ENCODE data around the gene PLS3.
"Not testable (repeated sequence)": the region's sequence is repeated elsewhere in the genome, so short reads cannot be mapped to it uniquely, and the experiment has no call there.

Gene PLS3

GRCh38 chrX:115609621-115610020, 48.6 kb downstream of the PLS3 start:
- no peak for DNase-seq (ENCODE audit: low read depth)

GRCh38 chrX:115616943-115617563, 56.1 kb downstream of the PLS3 start:
- no peak for DNase-seq (ENCODE audit: low read depth)

- DNase-seq (ENCODE audit: low read depth) = no peak
Measured at GRCh38 chrX:115622534-115622933, 61.6 kb downstream of the PLS3 start.

- no peak for DNase-seq (ENCODE audit: low read depth)
Measured at GRCh38 chrX:115624916-115625315, 63.9 kb downstream of the PLS3 start.

DNA sequence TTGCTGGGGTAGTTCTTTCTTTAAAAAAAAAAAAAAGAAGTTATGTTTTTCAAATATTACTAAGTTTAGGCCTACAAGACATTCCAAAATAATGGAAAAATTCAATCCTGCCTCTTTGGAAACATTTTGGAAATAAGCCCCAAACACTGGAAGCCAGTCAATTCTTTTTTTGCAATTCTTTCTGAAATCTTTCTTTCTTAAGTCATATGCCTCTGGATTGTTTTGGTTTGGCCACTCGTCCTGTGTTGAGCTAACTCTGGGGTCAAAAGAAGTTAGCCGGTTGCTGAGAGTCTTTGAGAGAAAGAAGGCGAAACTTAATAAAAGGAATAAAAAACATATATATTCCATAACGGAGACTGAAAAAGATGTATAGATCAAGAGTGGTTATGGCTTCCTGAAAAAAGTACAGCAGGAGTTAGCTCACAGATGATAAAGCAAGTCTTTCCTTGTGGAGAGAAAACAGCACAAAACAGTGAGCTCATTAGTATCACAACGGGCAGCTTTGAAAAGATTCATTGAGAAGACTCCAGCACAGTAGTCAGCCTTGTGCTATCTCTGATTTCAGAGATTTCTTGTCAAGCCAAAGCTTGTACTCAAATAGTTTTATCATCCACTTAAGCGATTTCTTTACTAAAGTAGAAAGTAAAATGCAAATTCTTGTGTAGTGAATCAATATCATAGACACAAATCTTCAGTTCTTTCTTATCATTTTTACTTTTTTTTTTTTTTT, 64.8 kb downstream of the PLS3 start:
- DNase-seq (ENCODE audit: low read depth) = no peak

DNA sequence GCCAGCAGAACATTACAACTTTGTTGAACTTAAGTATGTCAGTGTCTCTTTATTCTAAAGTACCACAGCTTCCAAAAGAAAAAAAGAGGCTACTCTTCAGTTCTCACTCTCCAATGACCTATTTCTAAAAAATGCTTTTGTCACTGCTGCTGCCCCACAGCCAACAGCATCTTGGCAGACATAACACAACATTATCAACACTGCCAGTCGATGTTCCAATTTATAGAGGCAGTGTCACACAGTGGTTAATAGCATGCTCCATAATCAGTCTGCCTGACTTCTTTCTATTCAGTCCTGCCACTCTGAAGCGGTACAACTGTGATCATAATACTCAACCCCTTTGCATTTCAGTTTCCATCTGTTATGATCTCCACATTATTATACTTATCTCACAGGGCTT, 69.2 kb downstream of the PLS3 start:
- DNase-seq (ENCODE audit: low read depth) = no peak

- DNase-seq (ENCODE audit: low read depth) = no peak
Measured at GRCh38 chrX:115632455-115632854, 71.5 kb downstream of the PLS3 start.

DNA sequence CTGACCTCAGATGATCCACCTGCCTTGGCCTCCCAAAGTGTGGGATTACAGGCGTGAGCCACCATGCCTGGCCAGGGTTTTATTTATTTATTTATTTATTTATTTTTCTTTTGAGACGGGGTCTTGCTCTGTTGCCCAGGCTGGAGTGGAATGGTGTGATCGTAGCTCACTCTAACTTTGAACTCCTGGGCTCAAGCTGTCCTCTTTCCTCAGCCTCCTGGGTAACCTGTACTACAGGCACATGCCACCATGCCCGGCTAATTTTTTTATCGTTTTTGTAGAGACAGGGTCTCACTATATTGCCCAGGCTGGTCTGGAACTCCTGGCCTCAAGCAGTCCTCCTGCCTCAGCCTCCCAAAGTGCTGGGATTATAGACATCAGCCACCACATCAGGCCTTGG, 72.4 kb downstream of the PLS3 start:
- DNase-seq (ENCODE audit: low read depth) = not testable (repeated sequence)

- DNase-seq (ENCODE audit: low read depth) = no peak
Measured at GRCh38 chrX:115639334-115639880, 78.4 kb downstream of the PLS3 start.

DNA sequence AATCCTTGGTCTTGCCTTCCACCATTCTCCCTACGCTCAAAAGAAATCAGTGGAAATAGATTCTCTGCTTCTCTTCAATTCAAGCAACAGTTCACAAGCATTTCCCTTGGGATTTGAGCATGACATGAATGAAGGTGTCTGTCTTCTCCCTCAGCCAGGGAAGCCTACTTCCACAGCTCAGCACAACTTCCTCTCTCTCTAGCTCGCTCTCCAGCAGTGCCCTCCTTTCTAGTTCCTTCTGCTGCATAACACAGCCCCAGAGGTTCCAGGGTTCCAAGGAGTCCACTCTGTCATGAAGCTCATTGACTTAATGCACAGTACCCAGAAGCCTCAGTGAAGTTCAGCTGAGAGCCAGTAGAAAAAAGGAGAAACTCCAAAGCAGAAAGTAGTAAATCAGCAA, 81.3 kb downstream of the PLS3 start:
- DNase-seq (ENCODE audit: low read depth) = no peak

GRCh38 chrX:115642895-115643530, 82.0 kb downstream of the PLS3 start:
- no peak for DNase-seq (ENCODE audit: low read depth)

DNA sequence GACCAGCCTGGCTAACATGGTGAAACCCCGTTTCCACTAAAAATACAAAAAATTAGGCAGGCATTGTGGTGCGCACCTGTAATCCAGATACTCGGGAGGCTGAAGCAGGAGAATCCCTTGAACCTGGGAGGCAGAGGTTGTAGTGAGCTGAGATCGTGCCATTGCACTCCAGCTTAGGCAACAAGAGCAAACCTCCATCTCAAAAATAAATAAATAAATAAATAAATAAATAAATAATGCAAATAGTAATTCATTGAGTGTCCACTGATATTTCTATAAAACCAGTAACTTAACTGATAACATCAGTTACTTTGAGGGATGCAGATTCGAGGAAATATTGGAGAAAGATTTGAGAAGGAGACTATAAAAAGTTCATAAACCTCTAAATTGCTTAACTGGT, 83.4 kb downstream of the PLS3 start:
- DNase-seq (ENCODE audit: low read depth) = not testable (repeated sequence)

GRCh38 chrX:115649461-115650063, 88.6 kb downstream of the PLS3 start:
- DNase-seq (ENCODE audit: low read depth) = no peak

- no peak for DNase-seq (ENCODE audit: low read depth)
Measured at GRCh38 chrX:115650449-115650848, 89.5 kb downstream of the PLS3 start.

- DNase-seq (ENCODE audit: low read depth) = no peak
Measured at GRCh38 chrX:115650916-115651315, 89.9 kb downstream of the PLS3 start.

GRCh38 chrX:115652221-115652620, 91.2 kb downstream of the PLS3 start:
- DNase-seq (ENCODE audit: low read depth) = no peak

- no peak for DNase-seq (ENCODE audit: low read depth)
Measured at GRCh38 chrX:115665122-115665521, 104.1 kb downstream of the PLS3 start.

- DNase-seq (ENCODE audit: low read depth) = no peak
Measured at GRCh38 chrX:115679460-115679859, 118.5 kb downstream of the PLS3 start.

GRCh38 chrX:115687595-115687994, 126.6 kb downstream of the PLS3 start:
- no peak for DNase-seq (ENCODE audit: low read depth)

DNA sequence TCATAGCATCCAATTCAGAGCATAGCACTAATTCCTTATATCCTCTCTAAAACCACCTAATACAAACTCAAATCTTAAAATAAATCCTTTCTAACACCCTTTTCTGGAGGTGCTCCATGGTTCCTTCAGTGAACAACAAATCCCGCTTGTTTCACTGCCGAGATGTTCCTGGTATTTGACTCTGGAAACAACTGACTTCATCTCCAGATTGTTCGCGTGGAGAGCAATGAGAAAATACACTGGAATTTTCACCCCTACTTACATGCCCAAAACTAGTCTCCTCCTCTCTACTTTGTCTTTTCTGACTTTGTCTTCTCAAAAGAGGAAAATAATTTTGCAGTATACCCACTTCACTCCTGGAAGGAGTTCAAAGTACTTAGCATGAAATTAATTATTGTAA, 129.0 kb downstream of the PLS3 start:
- DNase-seq (ENCODE audit: low read depth) = no peak

DNA sequence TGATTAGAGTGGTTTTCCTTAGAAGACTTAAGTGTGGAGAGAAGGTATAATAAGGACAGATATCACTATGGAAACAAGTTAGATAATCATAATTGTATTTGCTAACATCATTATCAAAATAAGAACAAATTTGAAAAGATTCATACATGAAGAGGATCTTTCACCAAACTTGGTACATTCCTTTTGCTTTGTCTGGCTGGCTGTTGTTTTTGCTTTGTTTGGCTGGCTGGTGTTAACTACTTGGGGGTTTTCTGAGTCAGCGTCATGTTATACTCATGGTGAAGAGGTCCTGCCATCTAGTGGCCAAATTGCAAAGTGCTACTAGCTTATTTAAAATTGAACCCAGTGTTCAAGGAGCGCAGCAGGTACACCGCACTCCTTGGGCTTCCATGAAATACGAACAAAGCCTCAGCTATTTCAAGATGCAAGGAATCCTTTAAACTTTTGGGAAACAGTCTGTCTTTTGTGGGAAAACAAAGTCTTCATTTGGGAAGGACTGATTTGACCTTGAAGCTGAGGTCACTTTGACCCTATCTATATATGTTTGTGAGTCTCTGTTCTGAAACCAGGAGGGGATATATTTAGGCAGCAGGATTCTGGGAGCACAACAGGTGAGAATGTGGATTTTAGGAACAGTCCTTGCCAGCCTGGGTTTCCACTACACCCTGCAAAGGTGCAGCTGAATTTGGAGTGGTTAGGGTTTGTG, 129.7 kb downstream of the PLS3 start:
- peak; percentile 5 for DNase-seq (ENCODE audit: low read depth)

- no peak for DNase-seq (ENCODE audit: low read depth)
Measured at GRCh38 chrX:115693476-115693875, 132.5 kb downstream of the PLS3 start.
